ENCODE measurements around the gene ZMYND12.

ZMYND12 gene

GRCh38 chr1:42439940-42440339 is 15.9 kb downstream of the ZMYND12 start:
- DNase-seq = no peak

- DNase-seq = no peak
These were observed 21.5 kb downstream of the ZMYND12 start for GRCh38 chr1:42434340-42434739.

GRCh38 chr1:42433369-42433768 is 22.5 kb downstream of the ZMYND12 start:
- peak; percentile 7 for DNase-seq

- no peak for DNase-seq
These were observed 23.1 kb downstream of the ZMYND12 start for GRCh38 chr1:42432714-42433113.

- no peak for DNase-seq
These were observed 24.3 kb downstream of the ZMYND12 start for GRCh38 chr1:42431514-42431913.

- no peak for DNase-seq
These were observed 25.3 kb downstream of the ZMYND12 start for GRCh38 chr1:42430286-42431135.

GRCh38 chr1:42429603-42430002 is 26.2 kb downstream of the ZMYND12 start:
- no peak for DNase-seq

- DNase-seq = no peak
These were observed 28.6 kb downstream of the ZMYND12 start for GRCh38 chr1:42427240-42427639.

- no peak for DNase-seq
These were observed 31.6 kb downstream of the ZMYND12 start for GRCh38 chr1:42424201-42424600.

GRCh38 chr1:42423681-42424080 is 32.1 kb downstream of the ZMYND12 start:
- DNase-seq = no peak

- DNase-seq = no peak
These were observed 33.1 kb downstream of the ZMYND12 start for GRCh38 chr1:42422737-42423136.

GRCh38 chr1:42420911-42421585 is 34.8 kb downstream of the ZMYND12 start:
- DNase-seq = peak; percentile 36

GRCh38 chr1:42420121-42420520 is 35.7 kb downstream of the ZMYND12 start:
- no peak for DNase-seq

GRCh38 chr1:42419126-42419821 is 36.5 kb downstream of the ZMYND12 start:
- DNase-seq = no peak

GRCh38 chr1:42418516-42418915 is 37.3 kb downstream of the ZMYND12 start:
- no peak for DNase-seq

- no peak for DNase-seq
These were observed 38.7 kb downstream of the ZMYND12 start for GRCh38 chr1:42417166-42417565.

- DNase-seq = no peak
These were observed 41.0 kb downstream of the ZMYND12 start for GRCh38 chr1:42414551-42415496.

- no peak for DNase-seq
These were observed 51.9 kb downstream of the ZMYND12 start for GRCh38 chr1:42403880-42404400.

- no peak for DNase-seq
These were observed 56.3 kb downstream of the ZMYND12 start for GRCh38 chr1:42399315-42400100.

- DNase-seq = no peak
These were observed 62.6 kb downstream of the ZMYND12 start for GRCh38 chr1:42392967-42393848.
